ENCODE results near the gene FOXJ1. TPM values are rescaled to one million over a fixed set of nuclear protein-coding genes. Genes with fewer than 3 reads are reported as not detected.

The FOXJ1 gene
- polyA plus RNA-seq, 3 donors = 0.13 to 0.54 TPM; not detected in 1

DNA sequence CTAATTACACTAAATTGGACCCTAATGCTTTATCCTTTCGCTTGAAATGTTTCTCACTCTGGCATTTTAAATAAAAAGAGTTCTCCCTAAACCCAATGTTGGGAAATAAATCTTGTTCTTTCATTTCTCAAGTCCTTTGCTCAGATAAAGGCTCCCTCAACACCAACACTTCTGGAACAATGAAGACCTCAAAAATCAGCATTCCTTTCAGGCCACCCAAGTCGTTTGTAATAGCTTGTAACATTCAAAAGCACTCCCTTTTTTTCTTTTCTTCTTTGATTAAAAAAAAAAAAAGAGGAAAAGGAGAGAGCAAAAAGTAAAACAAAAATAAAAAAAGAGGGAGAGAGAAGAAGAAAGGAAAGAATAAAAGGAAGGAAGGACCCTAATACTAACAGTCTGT, 23.3 kb upstream of the FOXJ1 start:
- WGBS, 3 donors = 68 to 77% (median 72%) methylated on average over 2 of the region's 2 CpGs
- no peak overlapping the region for H3K27ac ChIP-seq (ENCODE audit: low read depth, low read length)

GRCh38 chr17:76163919-76164318, 22.9 kb upstream of the FOXJ1 start:
- WGBS, 3 donors = 89 to 95% (median 91%) methylated on average over 4 of the region's 4 CpGs
- no peak overlapping the region for H3K27ac ChIP-seq (ENCODE audit: low read depth, low read length)

DNA sequence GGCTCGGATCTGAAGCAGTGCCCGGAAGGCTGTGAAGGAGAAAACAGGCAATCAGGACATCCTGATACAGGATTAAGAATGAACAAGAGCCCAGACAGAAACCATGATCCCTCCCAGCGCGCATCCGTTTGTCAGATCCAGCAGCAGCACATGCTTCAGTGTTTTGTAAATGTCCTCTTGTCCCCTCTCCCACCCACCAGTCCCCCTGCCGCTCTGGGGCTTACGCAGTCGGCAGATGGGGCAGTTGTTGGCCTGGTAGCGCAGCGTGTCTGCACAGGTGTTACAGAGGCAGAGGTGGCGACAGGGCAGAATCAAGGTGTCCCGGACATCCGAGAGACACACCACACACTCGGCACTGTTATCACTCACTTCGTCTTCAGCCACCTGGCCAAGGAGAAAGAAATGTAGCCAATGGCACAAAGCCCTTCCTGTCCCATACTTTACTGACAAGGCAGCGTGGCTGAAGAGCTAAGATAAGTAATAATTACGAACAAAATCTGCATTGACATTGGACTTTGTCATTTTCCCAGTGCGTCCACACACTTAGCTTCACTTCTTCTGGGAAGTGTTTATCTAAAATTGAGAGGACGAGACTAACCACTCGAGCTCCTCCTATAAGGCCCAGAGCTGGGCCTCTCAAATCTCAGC, 20.7 kb upstream of the FOXJ1 start:
- 80 to 90% (median 90%) methylated on average over 20 of the region's 20 CpGs for WGBS, 3 donors
- no peak overlapping the region for H3K27ac ChIP-seq (ENCODE audit: low read depth, low read length)

- no peak overlapping the region for H3K27ac ChIP-seq (ENCODE audit: low read depth, low read length)
- WGBS, 3 donors = 70 to 84% (median 80%) methylated on average over 8 of the region's 8 CpGs
Observed at GRCh38 chr17:76160896-76161528, 20.0 kb upstream of the FOXJ1 start.

DNA sequence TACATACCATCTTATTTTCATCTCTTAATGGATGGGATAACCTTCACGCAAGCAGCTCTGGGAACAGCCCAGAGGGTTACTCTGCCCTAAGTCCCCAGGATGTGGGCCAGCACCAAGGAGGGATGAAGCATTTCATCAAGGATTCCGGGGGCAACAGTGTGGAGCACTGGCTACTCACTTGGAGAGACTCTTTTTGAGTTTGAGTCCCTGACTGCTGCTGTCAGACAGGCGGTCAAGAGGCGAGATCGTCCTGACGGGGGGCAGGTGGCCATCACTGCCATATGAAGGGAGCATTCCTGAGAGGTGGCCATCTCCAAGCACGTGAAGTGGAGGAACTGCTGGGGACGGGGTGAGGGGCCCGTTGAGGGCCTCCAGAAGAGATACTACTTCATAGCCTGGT, 18.1 kb upstream of the FOXJ1 start:
- 89 to 93% (median 91%) methylated on average over 9 of the region's 9 CpGs for WGBS, 3 donors
- H3K27ac ChIP-seq (ENCODE audit: low read depth, low read length) = no peak overlapping the region

DNA sequence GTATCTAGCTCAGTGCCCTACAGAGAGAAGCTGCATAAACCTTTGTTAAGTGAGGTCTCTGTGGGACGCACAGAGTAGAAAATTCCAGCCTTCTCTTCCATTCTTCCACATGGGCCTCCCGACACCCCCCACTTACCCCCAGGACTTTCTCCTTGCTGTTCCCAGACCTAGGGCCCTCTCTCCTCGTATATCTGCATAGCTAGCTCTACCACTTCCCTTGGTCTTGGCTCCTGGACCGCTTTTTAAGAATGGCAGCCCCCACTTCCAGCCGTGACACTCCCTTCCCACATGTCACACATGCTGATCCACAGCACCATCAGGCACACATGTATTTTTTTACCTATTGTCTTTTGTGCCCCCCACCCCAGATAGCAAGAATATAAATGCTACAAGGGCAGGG, 16.7 kb upstream of the FOXJ1 start:
- H3K27ac ChIP-seq (ENCODE audit: low read depth, low read length) = no peak overlapping the region
- WGBS, 3 donors = 86 to 91% (median 91%) methylated on average over 5 of the region's 5 CpGs

DNA sequence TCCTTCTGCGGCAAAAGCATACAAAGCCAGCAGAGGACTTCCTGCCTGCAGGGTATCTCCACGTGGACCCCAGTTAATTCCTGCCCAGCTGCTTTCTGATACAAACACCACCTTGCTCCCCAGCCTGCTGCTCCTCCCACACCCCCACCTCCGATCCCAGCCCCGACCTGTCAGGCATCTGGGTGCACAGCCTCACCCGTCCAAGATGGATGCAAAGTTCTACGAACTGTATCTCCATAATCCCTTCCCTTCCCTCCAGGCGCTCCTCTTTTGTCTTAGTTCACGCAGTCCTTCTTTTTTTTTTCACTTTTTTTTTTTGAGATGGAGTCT, 15.6 kb upstream of the FOXJ1 start:
- no peak overlapping the region for H3K27ac ChIP-seq (ENCODE audit: low read depth, low read length)
- WGBS, 3 donors = 79 to 83% (median 82%) methylated on average over 8 of the region's 8 CpGs

DNA sequence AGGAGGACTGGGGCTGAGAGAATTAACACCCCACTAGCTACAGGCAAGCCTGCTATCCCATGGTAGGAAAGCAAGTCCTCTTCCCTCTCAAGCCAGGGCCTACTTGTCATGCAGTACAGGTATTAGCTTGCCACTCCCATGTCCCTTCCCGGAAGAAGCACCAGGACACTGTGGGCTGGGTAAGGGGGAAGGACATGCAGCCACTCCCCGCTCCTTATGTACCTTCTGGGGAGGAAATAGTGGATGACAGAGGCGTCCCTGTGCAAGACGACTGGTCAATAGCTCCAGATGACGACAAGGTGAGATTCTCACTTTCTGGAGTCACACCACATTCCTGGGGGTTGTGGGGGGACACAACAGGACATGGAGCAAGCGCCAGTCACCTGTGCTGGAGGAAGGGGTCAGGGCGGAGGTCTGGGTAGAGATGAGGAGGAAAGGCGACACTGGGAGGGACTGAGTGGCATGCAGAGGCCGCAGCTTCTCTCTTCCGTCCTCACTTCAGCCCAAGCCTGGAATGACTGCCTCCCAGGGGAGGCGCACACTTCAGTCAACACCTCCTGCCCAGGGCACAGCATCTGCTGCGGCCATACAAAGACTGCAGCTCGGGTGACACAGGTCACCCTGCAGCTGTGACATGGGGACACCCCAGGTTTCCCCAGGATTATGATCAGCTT, 15.1 kb upstream of the FOXJ1 start:
- WGBS, 3 donors = 67 to 82% (median 77%) methylated on average over 13 of the region's 13 CpGs
- no peak overlapping the region for H3K27ac ChIP-seq (ENCODE audit: low read depth, low read length)

GRCh38 chr17:76154936-76155845, 14.1 kb upstream of the FOXJ1 start:
- H3K27ac ChIP-seq (ENCODE audit: low read depth, low read length) = no peak overlapping the region
- 89 to 91% (median 90%) methylated on average over 10 of the region's 10 CpGs for WGBS, 3 donors

DNA sequence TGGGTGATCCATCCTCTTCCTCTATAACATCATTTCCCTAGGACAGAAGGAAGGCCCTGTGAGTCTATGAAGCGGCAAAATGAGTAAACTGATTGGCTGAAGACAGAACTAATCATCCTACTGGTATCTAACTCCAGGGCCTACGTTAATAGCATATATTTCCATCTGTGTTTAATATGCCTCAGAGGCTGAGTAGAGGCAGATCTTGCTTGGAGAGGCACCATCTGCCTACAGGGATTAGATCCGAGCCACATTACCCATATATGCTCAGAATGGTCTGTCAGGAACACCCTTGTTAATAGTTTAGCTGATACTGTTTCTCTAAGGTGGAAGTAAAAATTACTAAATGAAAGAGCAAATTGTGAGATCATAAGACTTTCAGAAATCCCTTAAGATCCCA, 13.2 kb upstream of the FOXJ1 start:
- WGBS, 3 donors = 88 to 94% (median 94%) methylated on average over 3 of the region's 3 CpGs
- no peak overlapping the region for H3K27ac ChIP-seq (ENCODE audit: low read depth, low read length)

- no peak overlapping the region for H3K27ac ChIP-seq (ENCODE audit: low read depth, low read length)
- 57 to 65% (median 63%) methylated on average over 5 of the region's 5 CpGs for WGBS, 3 donors
Observed at GRCh38 chr17:76153640-76154039, 12.6 kb upstream of the FOXJ1 start.

DNA sequence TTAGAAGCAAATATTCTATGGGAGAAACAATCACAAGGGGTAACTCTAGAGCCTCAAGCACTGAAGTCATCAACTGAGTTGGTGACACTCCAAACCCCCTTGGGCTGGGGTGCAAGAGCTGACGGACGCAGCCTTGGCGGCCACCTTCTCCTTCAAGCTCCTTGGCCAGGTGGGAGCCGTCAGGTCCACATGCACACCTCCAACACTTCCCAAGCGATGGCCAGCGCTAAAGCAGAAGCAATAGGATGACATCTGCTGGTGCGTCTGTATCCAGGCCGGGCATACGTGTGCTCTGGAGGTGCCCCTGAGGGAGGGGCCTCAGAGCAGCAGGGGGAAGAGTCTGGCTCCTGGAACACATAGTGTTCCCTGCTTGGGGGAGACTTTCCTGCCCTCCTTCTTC, 12.2 kb upstream of the FOXJ1 start:
- WGBS, 3 donors = 82 to 88% (median 86%) methylated on average over 9 of the region's 9 CpGs
- H3K27ac ChIP-seq (ENCODE audit: low read depth, low read length) = no peak overlapping the region

DNA sequence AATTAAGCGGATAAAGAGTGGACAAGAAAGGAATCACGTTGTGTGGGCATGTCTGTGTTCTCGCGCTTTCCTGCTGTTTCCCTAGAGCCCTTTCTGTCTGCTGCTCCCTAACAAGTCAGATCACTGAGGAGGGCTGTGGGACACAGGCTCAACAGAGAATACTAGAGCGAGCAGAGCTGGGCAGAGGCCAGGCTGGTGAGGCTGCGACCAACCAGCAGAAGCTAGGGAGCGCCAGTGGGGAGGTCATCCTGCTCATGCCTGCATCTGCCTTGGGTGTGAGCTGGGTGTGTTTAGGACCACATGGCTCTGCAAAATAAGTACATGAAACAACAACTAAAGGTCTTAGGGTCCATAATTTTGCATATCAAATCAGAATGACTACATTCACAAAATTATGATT, 11.5 kb upstream of the FOXJ1 start:
- no peak overlapping the region for H3K27ac ChIP-seq (ENCODE audit: low read depth, low read length)
- WGBS, 3 donors = 85 to 88% (median 85%) methylated on average over 7 of the region's 7 CpGs

DNA sequence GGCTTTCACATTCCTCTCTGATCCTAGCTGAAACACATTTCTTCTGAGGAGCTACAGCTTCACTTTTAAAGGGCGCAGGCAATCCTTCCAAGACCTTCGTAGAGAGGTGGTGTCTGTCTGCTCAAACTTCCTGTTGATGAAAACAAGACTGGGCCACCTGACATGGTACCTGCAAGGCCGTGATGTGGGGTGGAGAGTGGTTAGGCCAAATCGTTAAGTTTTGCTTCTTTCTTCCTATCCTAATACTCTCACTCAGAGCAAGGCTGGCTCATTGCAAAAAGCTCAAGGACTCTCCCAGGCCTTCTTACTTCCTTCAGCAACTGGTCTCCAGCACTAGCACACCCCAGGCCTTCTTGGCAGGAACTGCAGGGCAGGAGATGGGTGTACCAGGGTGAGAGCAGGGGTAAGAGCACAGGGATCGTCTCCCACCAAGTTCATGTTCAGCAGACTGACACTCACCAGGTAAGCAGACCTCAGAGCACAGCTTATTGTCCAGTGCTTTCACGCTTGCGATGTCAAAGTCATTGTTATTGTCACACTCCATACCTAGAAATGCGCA, 10.9 kb upstream of the FOXJ1 start:
- WGBS, 3 donors = 87 to 92% (median 92%) methylated on average over 8 of the region's 8 CpGs
- H3K27ac ChIP-seq (ENCODE audit: low read depth, low read length) = no peak overlapping the region

DNA sequence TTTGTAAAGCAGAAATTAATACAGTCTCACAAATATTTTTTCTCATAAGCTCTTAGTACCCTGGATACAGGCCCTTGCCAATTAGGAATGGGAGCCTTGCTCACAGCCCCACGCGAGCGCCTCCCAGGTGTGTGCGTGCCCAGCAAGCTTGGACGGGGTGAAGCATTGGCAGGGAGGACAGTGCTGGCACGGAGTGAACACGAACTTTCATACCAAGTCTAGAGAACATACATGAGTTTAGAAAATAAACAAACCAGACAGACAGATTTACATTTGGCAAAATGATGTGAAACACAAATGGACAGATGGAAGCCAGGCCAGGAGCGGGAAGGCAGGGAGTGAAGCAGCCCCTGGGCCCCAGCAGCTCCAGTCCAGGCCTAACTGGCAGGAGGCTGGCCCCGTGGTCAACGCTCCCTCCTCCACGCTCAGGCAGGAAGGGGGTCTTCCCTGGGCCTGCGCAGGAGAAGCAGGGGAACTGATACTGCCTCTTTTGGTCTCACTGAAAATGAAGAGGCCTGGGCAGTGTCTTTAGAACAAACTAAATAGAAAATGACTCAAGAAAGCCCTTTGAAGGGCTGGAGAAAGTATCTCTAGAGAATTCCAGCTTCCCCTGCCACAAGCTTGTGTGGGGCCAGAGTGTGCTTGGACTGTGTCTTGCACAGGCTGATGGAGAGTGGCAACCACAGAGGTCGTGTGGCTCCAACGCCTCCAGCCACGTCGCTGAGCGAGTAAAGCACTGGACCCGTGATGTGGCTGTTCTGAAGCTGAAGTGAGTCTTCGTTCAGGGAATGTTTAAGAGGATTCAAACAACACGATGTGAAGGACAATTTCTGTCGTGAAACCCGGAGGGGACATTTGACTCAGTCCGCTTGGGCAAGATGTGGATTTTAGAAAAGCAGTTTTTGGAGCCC, 9.9 kb upstream of the FOXJ1 start:
- no peak overlapping the region for H3K27ac ChIP-seq (ENCODE audit: low read depth, low read length)
- WGBS, 3 donors = 85 to 89% (median 87%) methylated on average over 23 of the region's 23 CpGs

- 83 to 95% (median 92%) methylated on average over 10 of the region's 10 CpGs for WGBS, 3 donors
- H3K27ac ChIP-seq (ENCODE audit: low read depth, low read length) = no peak overlapping the region
Observed at GRCh38 chr17:76149214-76149613, 8.2 kb upstream of the FOXJ1 start.

DNA sequence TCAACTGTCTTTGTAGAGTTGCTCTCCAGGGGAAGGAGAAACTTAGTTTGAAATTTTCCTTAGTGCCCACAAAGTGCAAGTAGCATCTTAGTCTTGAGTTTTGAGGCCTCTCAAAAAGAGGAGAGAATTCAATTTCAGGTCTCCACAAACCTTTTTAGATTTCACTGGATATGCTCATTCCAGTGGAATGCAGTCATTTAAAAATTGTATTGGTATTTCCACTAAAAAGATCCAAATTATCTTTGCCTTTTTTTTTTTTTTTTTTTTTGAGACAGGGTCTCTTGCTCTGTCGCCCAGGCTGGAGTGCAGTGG, 6.9 kb upstream of the FOXJ1 start:
- no peak overlapping the region for H3K27ac ChIP-seq (ENCODE audit: low read depth, low read length)
- 83 to 100% (median 90%) methylated on average over 1 of the region's 1 CpG for WGBS, 3 donors

Data from adipose tissue (tissue), 3 donors.